OCI-LY1 (cell line): ENCODE measurements around the gene TOMM5.

Experiments used
- H2AFZ ChIP-seq: fragments of 200-600 bp; sonication (generic), shearing (Covaris generic); 2 replicates; pipeline ENCODE4 v1.6.0; 2014; ENCODE audit warnings: antibody characterized with exemption, mild to moderate bottlenecking, low read length
- H3F3A ChIP-seq: fragments of 200-600 bp; sonication (generic), shearing (Covaris generic); 2 replicates; pipeline ENCODE4 v1.6.0; 2014; ENCODE audit warnings: mild to moderate bottlenecking, antibody characterized with exemption, low read length, moderate library complexity; ENCODE audit not compliant: insufficient read depth
- H3K27ac ChIP-seq: fragments of 200-600 bp; sonication (generic); 2 replicates; pipeline ENCODE4 v1.5.1; 2014; ENCODE audit warnings: low read length, mixed run types, mild to moderate bottlenecking, low read depth; ENCODE audit not compliant: poor library complexity, severe bottlenecking
- H3K27me3 ChIP-seq: fragments of 200-600 bp; sonication (generic); 2 replicates; pipeline ENCODE4 v1.6.0; 2014; ENCODE audit warnings: antibody characterized with exemption, mild to moderate bottlenecking, low read length, moderate library complexity; ENCODE audit not compliant: insufficient read depth
- H3K36me3 ChIP-seq: fragments of 200-600 bp; sonication (generic); 2 replicates; pipeline ENCODE4 v1.6.1; 2014; ENCODE audit warnings: mild to moderate bottlenecking, antibody characterized with exemption, low read length, moderate library complexity, mixed read lengths; ENCODE audit not compliant: insufficient read depth
- H3K4me1 ChIP-seq: fragments of 200-600 bp; sonication (generic); 2 replicates; pipeline ENCODE4 v1.5.1; 2014; ENCODE audit warnings: mild to moderate bottlenecking, low read length, moderate library complexity; ENCODE audit not compliant: insufficient read depth, severe bottlenecking
- H3K4me2 ChIP-seq: fragments of 200-600 bp; sonication (generic), shearing (Covaris generic); 2 replicates; pipeline ENCODE4 v1.6.1; 2014; ENCODE audit warnings: low read length
- H3K4me3 ChIP-seq: fragments of 200-600 bp; sonication (generic); 2 replicates; pipeline ENCODE4 v1.5.1; 2014; ENCODE audit warnings: low read length, low read depth, mild to moderate bottlenecking, mixed read lengths; ENCODE audit not compliant: poor library complexity, severe bottlenecking
- H3K79me2 ChIP-seq: fragments of 200-600 bp; shearing (Covaris generic); 2 replicates; pipeline ENCODE4 v1.6.1; 2016; ENCODE audit warnings: mixed run types, low read length, mixed read lengths; ENCODE audit not compliant: insufficient read depth
- H3K9ac ChIP-seq: fragments of 200-600 bp; sonication (generic), shearing (Covaris generic); 2 replicates; pipeline ENCODE4 v1.6.1; 2014; ENCODE audit warnings: mild to moderate bottlenecking, low read length, mixed read lengths
- H3K9me2 ChIP-seq: fragments of 200-600 bp; sonication (generic), shearing (Covaris generic); 2 replicates; pipeline ENCODE4 v1.6.1; 2014; ENCODE audit warnings: low read depth, mild to moderate bottlenecking, low read length, mixed read lengths
- H3K9me3 ChIP-seq: fragments of 200-600 bp; shearing (Covaris generic); 2 replicates; pipeline ENCODE4 v1.6.1; 2014; ENCODE audit warnings: low read length, mixed read lengths
- H4K20me1 ChIP-seq: fragments of 200-600 bp; sonication (generic), shearing (Covaris generic); 2 replicates; pipeline ENCODE4 v1.6.0; 2016; ENCODE audit warnings: mild to moderate bottlenecking, low read length; ENCODE audit not compliant: insufficient read depth
- EZH2 ChIP-seq: fragments of 200-600 bp; sonication (generic), shearing (Covaris generic); IDR thresholded peaks from 2 replicates; pipeline ENCODE4 v1.8.0; 2017; ENCODE audit warnings: borderline replicate concordance, mixed run types, mild to moderate bottlenecking, antibody characterized with exemption, low read length, moderate library complexity, mixed read lengths
- TF ChIP-seq, protein P1 (sequence below): fragments of 200-600 bp; sonication (generic), shearing (Covaris generic); IDR thresholded peaks from 2 replicates; pipeline ENCODE4 v1.5.1; 2017; ENCODE audit warnings: mild to moderate bottlenecking, antibody characterized with exemption, low read length, moderate library complexity, mixed read lengths

The TOMM5 gene

DNA sequence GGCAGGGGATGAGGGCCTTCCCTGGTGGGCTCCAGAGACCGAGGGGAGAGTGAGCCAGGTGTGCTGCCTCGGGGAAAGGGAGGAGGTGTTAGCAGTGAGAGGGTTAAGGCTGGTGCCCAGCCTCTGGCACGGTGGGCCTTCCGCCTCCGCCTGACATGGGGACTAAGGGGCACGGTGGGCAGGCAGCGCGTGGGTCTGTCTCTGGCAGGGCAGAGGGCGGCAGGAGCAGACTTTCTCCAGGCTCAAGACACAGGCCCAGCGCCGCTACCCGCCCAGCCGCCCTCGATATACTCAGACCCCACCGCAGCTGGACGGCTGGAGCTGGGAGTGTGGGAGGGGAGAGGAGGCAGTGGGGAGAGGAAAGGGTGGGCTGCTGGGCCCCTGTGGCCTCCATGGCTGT, 43.4 kb upstream of the TOMM5 start:
- no peaks in the 10 kb centered on the region; the same call in 1 of the 2 replicates for H3K27me3 ChIP-seq
- no peak overlapping the region for H3K27ac ChIP-seq
- H3K4me1 ChIP-seq, result no peaks in the 10 kb centered on the region
- no peaks in the 10 kb centered on the region for H3K79me2 ChIP-seq
- no peak overlapping the region for H3K4me2 ChIP-seq
- no peaks in the 10 kb centered on the region for H3F3A ChIP-seq
- H3K4me3 ChIP-seq, result no peak overlapping the region
- H3K9me2 ChIP-seq, result no peaks in the 10 kb centered on the region
- no peaks in the 10 kb centered on the region for H4K20me1 ChIP-seq
- no peaks in the 10 kb centered on the region for H3K9me3 ChIP-seq
- no peak for TF ChIP-seq EZH2
- H3K9ac ChIP-seq, result no peak overlapping the region
- H2AFZ ChIP-seq, result no peak overlapping the region
- no peaks in the 10 kb centered on the region for H3K36me3 ChIP-seq

DNA sequence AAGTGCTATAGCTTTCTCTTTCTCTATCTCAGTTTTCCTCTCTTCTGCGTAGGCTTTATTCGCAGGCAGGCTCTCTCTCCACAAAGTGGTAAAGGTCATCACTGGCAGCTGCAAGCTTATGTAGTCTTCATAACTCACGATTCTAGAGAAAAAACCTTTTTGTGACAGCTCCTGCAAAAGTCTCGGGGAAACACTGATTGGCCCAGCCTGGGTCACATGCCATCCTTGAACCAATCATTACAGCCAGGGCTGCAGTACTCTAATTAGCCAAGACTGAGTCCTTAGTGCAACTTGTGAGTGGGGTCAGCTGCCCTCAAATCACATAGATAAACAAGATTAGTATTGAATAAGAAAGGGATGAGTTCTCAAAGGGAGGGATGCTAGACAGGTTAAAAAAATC, 40.1 kb upstream of the TOMM5 start:
- no peaks in the 10 kb centered on the region for H3K36me3 ChIP-seq
- no peaks in the 10 kb centered on the region for H4K20me1 ChIP-seq
- H3K4me1 ChIP-seq, result no peaks in the 10 kb centered on the region
- H2AFZ ChIP-seq, result no peak overlapping the region
- no peaks in the 10 kb centered on the region for H3F3A ChIP-seq
- H3K9me3 ChIP-seq, result no peaks in the 10 kb centered on the region
- no peaks in the 10 kb centered on the region; the same call in 1 of the 2 replicates for H3K27me3 ChIP-seq
- no peak overlapping the region for H3K27ac ChIP-seq
- H3K79me2 ChIP-seq, result no peaks in the 10 kb centered on the region
- H3K4me3 ChIP-seq, result no peak overlapping the region
- no peaks in the 10 kb centered on the region for H3K9me2 ChIP-seq
- H3K9ac ChIP-seq, result no peak overlapping the region
- no peak overlapping the region for H3K4me2 ChIP-seq
- TF ChIP-seq EZH2, result no peak
- TF ChIP-seq, protein P1, sequence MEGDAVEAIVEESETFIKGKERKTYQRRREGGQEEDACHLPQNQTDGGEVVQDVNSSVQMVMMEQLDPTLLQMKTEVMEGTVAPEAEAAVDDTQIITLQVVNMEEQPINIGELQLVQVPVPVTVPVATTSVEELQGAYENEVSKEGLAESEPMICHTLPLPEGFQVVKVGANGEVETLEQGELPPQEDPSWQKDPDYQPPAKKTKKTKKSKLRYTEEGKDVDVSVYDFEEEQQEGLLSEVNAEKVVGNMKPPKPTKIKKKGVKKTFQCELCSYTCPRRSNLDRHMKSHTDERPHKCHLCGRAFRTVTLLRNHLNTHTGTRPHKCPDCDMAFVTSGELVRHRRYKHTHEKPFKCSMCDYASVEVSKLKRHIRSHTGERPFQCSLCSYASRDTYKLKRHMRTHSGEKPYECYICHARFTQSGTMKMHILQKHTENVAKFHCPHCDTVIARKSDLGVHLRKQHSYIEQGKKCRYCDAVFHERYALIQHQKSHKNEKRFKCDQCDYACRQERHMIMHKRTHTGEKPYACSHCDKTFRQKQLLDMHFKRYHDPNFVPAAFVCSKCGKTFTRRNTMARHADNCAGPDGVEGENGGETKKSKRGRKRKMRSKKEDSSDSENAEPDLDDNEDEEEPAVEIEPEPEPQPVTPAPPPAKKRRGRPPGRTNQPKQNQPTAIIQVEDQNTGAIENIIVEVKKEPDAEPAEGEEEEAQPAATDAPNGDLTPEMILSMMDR, result no peak

DNA sequence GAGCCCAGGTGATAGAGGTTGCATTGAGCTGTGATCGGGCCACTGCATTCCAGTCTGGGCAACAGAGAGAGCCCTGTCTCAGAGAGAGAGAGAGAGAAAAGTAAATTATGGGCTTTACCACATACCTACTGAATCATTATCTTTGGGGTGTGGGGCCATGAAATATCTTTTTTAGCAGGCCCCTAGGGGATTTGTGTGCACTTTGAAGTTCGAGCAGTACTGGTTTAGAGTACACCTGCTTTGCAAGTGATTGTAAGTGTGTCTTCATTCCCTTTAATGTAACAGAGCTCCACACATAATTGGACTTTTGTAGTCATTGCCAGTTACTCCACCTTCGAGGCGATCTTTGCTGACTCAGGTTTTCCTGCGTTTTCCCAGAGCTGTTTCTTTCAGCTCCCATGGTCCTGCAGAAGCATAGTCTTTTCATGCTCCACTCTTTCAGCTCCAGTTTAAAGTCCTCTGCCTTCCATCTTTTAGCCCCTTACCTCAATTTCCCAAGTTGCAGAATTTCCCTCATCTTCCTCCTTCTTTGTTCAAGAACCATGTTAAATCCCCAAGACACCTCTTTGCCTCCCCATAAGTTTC, 34.4 kb upstream of the TOMM5 start:
- TF ChIP-seq, protein P1, result no peak
- TF ChIP-seq EZH2, result no peak
- Histone ChIP-seq H3F3A (no peaks in the 10 kb centered on the region), H3K36me3 (no peaks in the 10 kb centered on the region), H3K27ac (no peak overlapping the region), H3K27me3 (no peaks in the 10 kb centered on the region), H2AFZ (no peak overlapping the region), H3K4me1 (no peaks in the 10 kb centered on the region), H3K9me3 (no peaks in the 10 kb centered on the region), H3K79me2 (no peaks in the 10 kb centered on the region), H3K4me3 (no peak overlapping the region), H3K9me2 (no peaks in the 10 kb centered on the region), H4K20me1 (no peaks in the 10 kb centered on the region), H3K9ac (no peak overlapping the region), H3K4me2 (no peak overlapping the region)

DNA sequence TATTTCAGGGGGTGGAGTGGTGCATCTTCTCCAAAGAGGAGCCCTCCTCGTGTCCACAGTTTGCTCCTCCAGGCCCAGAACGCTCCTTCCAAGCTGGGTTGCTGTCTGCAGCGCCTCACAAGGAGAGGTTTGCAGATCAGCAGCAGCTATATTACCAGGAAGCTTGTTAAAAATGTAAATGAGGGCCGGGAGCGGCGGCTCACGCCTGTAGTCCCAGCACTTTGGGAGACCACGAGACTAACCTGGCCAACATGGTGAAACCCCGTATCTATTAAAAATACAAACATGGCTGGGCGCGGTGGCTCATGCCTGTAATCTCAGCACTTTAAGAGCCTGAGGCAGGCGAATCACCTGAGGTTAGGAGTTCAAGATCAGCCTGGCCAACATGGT, 33.4 kb upstream of the TOMM5 start:
- Histone ChIP-seq H3K9me2 (no peaks in the 10 kb centered on the region), H3F3A (no peaks in the 10 kb centered on the region), H3K36me3 (no peaks in the 10 kb centered on the region), H3K27me3 (no peaks in the 10 kb centered on the region), H3K9me3 (no peaks in the 10 kb centered on the region), H3K4me2 (no peak overlapping the region), H2AFZ (no peak overlapping the region), H3K79me2 (no peaks in the 10 kb centered on the region), H3K27ac (no peak overlapping the region), H3K4me3 (no peak overlapping the region), H3K4me1 (no peaks in the 10 kb centered on the region), H4K20me1 (no peaks in the 10 kb centered on the region), H3K9ac (no peak overlapping the region)
- no peak for TF ChIP-seq EZH2
- TF ChIP-seq, protein P1, result no peak
